NOMO-1 (cell line): ENCODE measurements around the gene OR2A12.
"Not testable (repeated sequence)": the region's sequence is repeated elsewhere in the genome, so short reads cannot be mapped to it uniquely, and the experiment has no call there.

Experiments
- DNase-seq, 2 experiments: peaks; one replicate each; lab custom pipeline; 2025; ENCODE audit not compliant: unreplicated experiment in 2 of 2; lab: John Stamatoyannopoulos, UW

The OR2A12 gene

DNA sequence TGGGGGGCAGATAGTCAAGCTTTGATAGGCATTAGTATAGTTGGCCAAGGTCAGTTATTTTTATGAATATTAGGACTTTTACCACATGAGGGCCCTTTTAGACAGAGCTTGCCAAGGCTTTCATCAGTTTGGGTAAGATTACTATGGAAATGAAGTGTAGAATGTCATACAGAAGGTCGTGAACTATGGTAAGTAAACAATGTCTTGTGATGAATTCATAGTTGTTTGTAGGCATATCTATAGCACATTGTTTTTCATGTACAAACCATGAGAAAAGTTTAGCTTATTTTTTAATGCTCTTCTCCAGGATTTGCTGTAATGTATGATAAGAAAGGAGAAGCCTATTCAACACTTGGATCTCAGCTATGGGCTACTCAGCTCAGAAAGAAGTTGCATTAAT is 27.6 kb downstream of the OR2A12 start:
- no peak for DNase-seq

DNA sequence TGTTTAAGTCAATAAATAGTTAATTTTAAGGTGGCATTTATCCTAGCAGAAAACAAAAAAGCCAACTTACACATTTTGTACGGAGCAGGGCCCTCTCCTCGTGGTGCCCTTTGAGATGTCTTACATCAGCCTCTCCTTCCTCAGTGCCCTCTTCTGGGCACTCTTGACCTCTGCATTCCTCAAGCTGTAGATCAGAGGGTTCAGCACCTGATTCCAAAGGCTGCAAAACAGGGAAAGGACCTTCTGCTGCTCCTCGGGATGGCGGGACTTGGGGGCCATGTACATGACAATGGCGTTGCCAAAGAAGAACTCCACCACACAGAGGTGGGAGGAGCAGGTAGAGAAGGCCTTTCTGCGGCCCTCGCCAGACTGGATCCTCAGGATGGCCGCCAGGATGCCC is 32.3 kb downstream of the OR2A12 start:
- no peak for DNase-seq

DNA sequence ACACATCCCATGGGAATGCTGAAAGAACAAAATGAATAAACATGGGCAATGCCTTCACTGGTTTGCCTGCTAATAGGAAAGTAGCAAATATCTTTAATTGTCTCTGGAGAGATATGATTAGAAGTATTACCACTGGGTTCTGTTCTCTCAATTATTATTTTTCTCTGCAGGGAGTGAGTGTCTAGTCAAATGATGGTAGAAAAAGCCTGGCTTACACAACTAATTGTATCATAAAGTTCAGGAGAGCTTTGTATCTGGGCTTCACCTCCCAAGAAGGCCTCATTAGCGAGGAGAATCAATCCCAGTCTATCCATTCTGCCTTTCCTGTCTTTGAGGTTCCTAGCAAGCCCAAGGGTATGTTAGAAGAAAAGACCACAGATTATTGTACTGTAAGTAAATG is 36.8 kb downstream of the OR2A12 start, which contains the start of gene OR2A14:
TSS of gene OR2A14 (plus strand) at position 301 of the 400 bp plus-strand sequence. CDS start 5,937 bp downstream, outside the sequence.
- DNase-seq, result no peak

DNA sequence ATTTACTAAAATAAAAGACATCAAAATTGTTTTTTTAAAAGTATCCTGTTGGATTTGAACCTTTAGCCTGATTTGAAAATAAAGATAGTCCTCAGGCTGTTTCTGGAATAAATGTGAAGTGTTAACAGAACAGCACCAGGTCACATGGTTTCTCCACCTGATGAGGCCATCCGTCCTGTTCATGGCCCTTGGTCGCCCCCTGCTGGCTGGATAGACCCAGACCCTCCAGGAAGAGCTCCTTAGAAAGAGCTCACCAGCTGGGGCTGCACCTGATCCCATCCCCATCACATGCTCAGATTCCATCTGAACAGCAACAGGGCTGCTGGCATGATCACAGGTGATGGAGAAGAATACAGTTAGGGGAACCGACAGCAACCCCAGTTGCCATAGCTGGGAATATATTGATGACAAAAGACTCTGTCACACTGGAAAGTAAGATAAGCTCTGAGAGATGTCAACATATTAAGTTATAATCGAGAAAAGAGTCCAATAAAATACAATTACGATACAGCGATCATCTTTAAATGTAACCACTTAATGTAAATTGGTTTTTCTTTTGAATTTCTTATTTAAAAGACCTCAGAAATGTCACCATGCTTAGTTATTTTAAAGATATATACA is 41.7 kb downstream of the OR2A12 start:
- peak in 1 of 2 experiments; percentile 30 for DNase-seq

DNA sequence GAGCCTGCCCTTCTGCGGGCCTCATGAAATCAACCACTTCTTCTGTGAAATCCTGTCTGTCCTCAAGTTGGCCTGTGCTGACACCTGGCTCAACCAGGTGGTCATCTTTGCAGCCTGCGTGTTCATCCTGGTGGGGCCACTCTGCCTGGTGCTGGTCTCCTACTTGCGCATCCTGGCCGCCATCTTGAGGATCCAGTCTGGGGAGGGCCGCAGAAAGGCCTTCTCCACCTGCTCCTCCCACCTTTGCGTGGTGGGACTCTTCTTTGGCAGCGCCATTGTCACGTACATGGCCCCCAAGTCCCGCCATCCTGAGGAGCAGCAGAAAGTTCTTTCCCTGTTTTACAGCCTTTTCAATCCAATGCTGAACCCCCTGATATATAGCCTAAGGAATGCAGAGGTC is 43.5 kb downstream of the OR2A12 start:
- DNase-seq, result not testable (repeated sequence)

DNA sequence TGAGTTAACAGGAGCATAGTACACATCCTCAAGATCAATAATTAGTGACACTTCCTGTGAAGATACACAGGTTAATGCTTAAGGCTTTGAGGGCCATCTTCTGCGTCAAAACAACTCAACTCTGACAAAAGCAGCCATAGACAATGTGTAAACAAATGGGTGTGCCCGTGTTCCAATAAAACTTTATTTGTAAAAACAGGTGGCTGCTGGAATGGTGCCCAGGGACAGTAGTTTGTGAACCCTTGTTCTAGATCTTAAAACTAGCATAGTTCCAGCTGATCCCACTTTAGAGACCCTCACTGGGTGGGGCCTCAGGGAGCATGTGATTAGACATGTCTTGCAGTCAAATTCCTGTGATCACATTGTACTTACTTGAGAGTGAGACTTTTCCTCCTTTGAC is 44.7 kb downstream of the OR2A12 start:
- no peak for DNase-seq

DNA sequence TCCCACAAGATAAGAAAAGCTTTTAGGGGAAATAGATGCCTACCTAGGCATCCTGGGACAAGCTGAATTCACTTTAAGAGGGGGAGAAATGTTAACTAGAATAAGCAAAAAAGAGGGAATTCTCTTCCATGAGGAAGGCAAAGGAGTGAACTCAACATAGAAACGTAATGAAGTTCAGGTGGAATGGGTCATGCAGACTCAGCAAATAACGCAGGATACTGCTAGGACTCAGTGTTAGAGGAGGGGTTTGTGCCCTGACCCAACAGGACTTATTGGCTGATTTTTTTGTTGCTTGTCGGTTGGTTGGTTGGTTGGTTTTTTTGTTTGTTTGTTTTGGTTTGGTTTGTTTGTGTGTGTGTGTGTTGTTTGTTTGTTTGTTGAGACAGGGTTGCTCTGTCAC is 46.2 kb downstream of the OR2A12 start:
- no peak for DNase-seq

DNA sequence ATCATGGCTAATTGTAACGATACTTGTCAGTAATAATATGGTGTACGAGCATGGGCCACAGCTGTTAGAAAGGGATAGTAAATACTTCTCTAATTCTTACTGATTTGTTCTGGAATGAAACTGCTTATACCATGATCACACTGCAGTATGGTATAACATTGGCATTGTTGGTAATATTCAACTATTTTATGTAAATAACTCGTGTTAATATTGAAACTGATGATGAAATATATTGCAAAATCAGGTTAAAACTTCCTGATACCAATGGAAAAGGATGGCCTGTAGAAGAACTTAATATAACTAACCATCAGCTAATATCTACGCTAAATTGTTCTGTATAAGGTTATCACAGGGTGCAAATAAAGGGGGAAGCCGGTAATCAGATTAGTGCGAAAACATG is 47.2 kb downstream of the OR2A12 start:
- DNase-seq, result no peak

DNA sequence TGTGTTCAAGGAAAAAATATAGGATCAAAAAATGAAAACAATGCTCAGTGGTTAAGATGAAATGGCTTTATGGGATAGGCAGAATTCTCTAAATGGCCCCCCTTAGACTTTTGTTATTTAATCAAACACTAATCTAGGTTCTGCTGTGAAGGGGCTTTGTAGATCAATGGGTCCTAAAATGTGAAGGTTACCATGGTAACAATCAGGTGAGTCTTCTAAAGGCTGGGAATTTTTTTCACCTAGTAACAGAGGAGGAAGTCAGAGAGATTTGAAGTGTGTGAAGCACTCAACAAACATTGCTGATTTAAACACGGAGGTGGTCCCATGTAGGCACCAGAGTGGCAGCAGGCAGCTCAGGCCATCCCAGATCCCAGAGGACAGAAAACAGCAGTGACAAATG is 48.0 kb downstream of the OR2A12 start:
- no peak for DNase-seq

DNA sequence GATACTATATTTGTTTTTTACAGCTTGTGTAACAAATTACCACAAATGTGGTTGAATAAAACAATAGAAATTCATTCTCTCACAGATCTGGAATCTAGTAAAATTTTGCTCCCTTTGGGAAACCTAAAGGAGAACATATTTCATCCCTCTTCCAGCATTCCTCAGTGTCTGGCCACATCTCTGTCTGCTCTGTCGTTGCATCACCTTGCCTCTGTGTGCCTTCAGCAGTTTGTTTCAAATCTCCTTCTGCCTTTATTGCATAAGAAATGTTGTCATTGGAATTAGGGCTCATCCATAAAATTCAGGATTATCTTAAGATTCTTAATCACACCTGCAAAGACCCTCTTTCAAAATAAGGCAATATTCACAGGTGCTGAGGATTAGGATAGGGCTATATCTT is 51.4 kb downstream of the OR2A12 start:
- no peak for DNase-seq

DNA sequence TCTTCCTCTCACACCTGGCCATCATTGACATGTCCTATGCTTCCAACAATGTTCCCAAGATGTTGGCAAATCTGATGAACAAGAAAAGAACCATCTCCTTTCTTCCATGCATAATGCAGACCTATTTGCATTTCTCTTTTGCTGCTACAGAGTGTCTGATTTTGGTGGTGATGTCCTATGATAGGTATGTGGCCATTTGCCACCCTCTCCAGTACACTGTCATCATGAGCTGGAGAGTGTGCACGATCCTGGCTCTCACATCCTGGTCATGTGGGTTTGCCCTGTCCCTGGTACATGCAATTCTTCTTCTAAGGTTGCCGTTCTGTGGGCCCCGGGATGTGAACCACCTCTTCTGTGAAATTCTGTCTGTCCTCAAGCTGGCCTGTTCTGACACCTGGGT is 56.1 kb downstream of the OR2A12 start:
- no peak for DNase-seq

DNA sequence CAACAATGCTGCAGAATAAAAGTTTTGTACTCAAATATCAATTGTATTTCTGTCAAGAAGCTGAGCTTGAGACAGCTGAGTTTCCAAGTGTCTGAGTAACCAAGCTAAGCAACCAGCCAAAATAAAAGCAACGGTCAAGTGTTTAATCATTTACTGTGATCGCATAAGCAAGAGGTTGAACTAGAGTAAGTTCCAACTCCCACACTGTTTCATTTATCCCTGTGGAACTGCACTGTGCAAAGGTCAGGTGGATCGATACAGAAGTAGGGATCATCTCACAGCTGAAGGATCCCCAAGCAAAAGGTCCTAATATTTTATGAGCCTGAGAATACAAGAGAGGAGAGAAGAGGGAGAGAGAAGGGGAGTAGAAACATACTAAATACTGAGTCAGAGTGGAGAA is 58.3 kb downstream of the OR2A12 start:
- DNase-seq, result no peak

DNA sequence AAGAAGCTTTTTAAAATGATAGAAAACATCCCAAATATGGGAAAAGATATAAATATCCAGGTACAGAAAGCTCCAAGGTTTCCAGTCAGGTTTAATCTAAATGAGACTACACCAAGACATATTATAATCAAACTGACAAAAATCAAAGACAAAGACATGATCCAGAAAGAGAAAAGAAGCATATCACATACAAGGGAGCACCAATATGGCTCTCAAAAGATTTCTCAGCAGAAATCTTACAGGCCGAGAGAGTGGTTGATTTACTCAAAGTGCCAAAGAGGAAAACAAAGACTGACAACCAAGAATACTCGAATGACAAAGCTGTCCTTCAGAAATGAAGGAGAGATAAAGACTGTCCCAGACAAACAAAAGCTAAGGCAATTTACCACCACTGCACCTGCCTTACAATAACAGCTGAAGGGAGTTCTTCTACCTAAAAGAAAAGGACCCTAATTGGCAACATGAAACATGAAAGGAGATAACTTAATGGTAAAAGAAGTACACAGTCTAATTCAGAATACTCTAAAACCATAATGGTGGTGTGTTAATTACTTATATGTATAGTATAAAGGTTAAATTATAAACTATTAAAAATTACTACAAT is 62.2 kb downstream of the OR2A12 start:
- no peak for DNase-seq
